NB4 (cell line): ENCODE measurements around the gene ACOT6.
"Not testable (repeated sequence)": the region's sequence is repeated elsewhere in the genome, so short reads cannot be mapped to it uniquely, and the experiment has no call there.

ENCODE experiments used
- MYC ChIP-seq: IDR thresholded peaks from 2 replicates; pipeline ENCODE4 v1.6.1; 2011; ENCODE audit warnings: low read depth, low read length
- POLR2A ChIP-seq: IDR thresholded peaks from 2 replicates; pipeline ENCODE4 v1.6.1; 2011; ENCODE audit warnings: mild to moderate bottlenecking; ENCODE audit not compliant: insufficient read length; ENCODE audit errors: extremely low read depth
- TF ChIP-seq, protein P1 (sequence below): IDR thresholded peaks from one replicate; pipeline ENCODE4 v1.5.1; 2012; ENCODE audit warnings: low read depth, low read length

DNA sequence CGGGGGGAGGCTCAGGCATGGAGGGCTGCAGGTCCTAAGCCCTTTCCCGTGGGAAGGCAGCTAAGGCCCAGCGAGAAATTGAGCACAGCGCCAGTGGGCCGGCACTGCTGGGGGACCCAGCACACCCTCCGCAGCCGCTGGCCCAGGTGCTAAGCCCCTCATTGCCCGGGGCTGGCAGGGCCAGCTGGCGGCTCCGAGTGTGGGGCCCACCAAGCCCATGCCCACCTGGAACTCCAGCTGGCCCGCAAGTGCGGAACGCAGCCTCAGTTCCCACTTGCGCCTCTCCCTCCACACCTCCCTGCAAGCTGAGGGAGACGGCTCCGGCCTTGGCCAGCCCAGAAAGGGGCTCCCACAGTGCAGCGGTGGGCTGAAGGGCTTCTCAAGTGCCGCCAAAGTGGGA is 45.9 kb upstream of the ACOT6 start:
- TF ChIP-seq, protein P1, sequence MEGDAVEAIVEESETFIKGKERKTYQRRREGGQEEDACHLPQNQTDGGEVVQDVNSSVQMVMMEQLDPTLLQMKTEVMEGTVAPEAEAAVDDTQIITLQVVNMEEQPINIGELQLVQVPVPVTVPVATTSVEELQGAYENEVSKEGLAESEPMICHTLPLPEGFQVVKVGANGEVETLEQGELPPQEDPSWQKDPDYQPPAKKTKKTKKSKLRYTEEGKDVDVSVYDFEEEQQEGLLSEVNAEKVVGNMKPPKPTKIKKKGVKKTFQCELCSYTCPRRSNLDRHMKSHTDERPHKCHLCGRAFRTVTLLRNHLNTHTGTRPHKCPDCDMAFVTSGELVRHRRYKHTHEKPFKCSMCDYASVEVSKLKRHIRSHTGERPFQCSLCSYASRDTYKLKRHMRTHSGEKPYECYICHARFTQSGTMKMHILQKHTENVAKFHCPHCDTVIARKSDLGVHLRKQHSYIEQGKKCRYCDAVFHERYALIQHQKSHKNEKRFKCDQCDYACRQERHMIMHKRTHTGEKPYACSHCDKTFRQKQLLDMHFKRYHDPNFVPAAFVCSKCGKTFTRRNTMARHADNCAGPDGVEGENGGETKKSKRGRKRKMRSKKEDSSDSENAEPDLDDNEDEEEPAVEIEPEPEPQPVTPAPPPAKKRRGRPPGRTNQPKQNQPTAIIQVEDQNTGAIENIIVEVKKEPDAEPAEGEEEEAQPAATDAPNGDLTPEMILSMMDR = not testable (repeated sequence)
- not testable (repeated sequence) for TF ChIP-seq POLR2A, MYC
